Stomach (tissue), 9 donors: ENCODE results near the gene TCHP. TPM values are rescaled to one million over a fixed set of nuclear protein-coding genes. Genes with fewer than 3 reads are reported as not detected.
"Not testable (repeated sequence)": the region's sequence is repeated elsewhere in the genome, so short reads cannot be mapped to it uniquely, and the experiment has no call there.

Source experiments
- DNase-seq, 2 donors: peaks; one replicate each; pipeline versions ENCODE4 v3.0.0 to v3.0.0-alpha.2; 2013 to 2019
- H3K27ac ChIP-seq, 5 donors: fragments of 200-600 bp in 4 of 5; sonication (generic) in 4 of 5; one replicate each; pipeline ENCODE4 v1.5.1; 2013 to 2019; ENCODE audit warnings: mild to moderate bottlenecking in 1 of 5, moderate library complexity in 1 of 5
- H3K27me3 ChIP-seq, 3 donors: fragments of 200-600 bp; sonication (generic); one replicate each; pipeline ENCODE4 v1.5.1; 2017 to 2019; ENCODE audit warnings: mixed run types in 1 of 3
- H3K36me3 ChIP-seq, 4 donors: fragments of 200-600 bp; sonication (generic); 1 replicate in 3 of 4; 2 replicates in 1 of 4; pipeline ENCODE4 v1.5.1; 2016 to 2019
- H3K4me1 ChIP-seq, 4 donors: fragments of 200-600 bp; sonication (generic); one replicate each; pipeline ENCODE4 v1.5.1; 2016 to 2019
- H3K4me3 ChIP-seq, 4 donors: fragments of 200-600 bp; sonication (generic) in 3 of 4; one replicate each; pipeline ENCODE4 v1.5.1; 2016 to 2019; ENCODE audit warnings: mild to moderate bottlenecking in 1 of 4
- H3K9me3 ChIP-seq, 4 donors: fragments of 200-600 bp; sonication (generic); one replicate each; pipeline ENCODE4 v1.5.1; 2016 to 2019
- CTCF ChIP-seq, 7 experiments: fragments of 450-650 bp in 4 of 7; fragments of 200-600 bp in 3 of 7; sonication (generic) in 3 of 7; IDR thresholded peaks; one replicate each; pipeline ENCODE4 v1.5.1; 2016 to 2019; ENCODE audit warnings: antibody characterized with exemption in 7 of 7, control low read depth in 2 of 7, mild to moderate bottlenecking in 1 of 7
- EP300 ChIP-seq: sonication (generic); formaldehyde crosslinking; IDR thresholded peaks from one replicate; pipeline ENCODE4 v1.6.1; 2017; ENCODE audit warnings: antibody characterized with exemption
- POLR2A ChIP-seq, 4 donors: fragments of 450-650 bp; IDR thresholded peaks; one replicate each; pipeline ENCODE4 v1.6.1; 2016; ENCODE audit warnings: antibody characterized with exemption in 4 of 4, control low read depth in 2 of 4, mild to moderate bottlenecking in 1 of 4, moderate library complexity in 1 of 4
- POLR2AphosphoS5 ChIP-seq, 3 donors: sonication (generic); formaldehyde crosslinking; IDR thresholded peaks; one replicate each; pipeline ENCODE4 v1.6.1; 2016; ENCODE audit warnings: antibody characterized with exemption in 3 of 3
- WGBS, 5 donors: extraction: QIAGEN DNeasy Blood & Tissue Kit in 3 of 5; methylation state at CpG; one replicate each; pipeline versions ENCODE4 v1.1.5 to v1.1.7; 2013 to 2018; 5-methylcytosine and 5-hydroxymethylcytosine counted together
- intact Hi-C: fragments of 100-400 bp; cut with DNase I; formaldehyde crosslinking; loops from one replicate; pipeline ENCODE4 v1.15.1; 2023; ENCODE audit warnings: low total_unique reads
- polyA plus RNA-seq, 3 donors: library from polyadenylated mRNA; stranded (reverse); fragments of 200-250 nt; gene quantifications; one replicate each; pipeline ENCODE4 v1.2.3, GENCODE V29; 2013
- total RNA-seq, 5 donors: library from RNA; depleted of rRNA; stranded (reverse); fragments of >200 nt; gene quantifications; one replicate each; pipeline versions ENCODE4 v1.1.0 to v1.2.3, GENCODE V29; 2014 to 2016
- donor health status: healthy with polysubstance abuse.
- donor health status: Bipolar disorder and iron deficiency.
- donor health status: healthy.

The TCHP gene
- total and polyA plus RNA-seq, 8 donors: 7.9 to 45.5 (median 14.7) TPM

DNA sequence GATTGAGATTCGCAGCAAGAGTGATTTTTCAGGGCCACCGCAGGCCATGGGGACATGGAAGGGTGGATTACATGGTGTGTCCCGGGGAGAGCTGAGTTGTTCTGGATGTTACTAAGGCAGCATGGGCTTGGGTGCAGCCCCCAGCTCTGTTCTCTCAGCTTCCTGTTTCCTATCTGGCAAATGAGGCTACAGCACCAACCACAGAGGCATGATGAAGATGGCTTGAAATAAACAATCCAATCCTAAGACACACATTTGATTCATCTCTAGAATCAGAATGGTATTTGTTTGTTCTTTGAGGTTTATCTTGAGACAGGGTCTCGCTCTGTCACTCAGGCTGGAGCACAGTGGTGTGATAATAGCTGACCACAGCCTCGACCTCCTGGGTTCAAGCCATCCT is 41.3 kb upstream of the TCHP start:
- intact Hi-C loops: no loop called here
- H3K36me3 ChIP-seq: peaks cover 23 to 64% (median 62%) of the 10 kb centered on the region in 4 donors
- H3K4me1 ChIP-seq: peaks cover 4 to 6% (median 6%) of the 10 kb centered on the region in 4 donors
- no peak overlapping the region for H3K27ac ChIP-seq
- TF ChIP-seq EP300 (no peak), POLR2AphosphoS5 (IDR thresholded peaks at IDR 0.05) (no peak), CTCF (IDR thresholded peaks at IDR 0.05) (no peak), POLR2A (IDR thresholded peaks at IDR 0.05) (no peak)
- DNase-seq: no peak
- H3K27me3 ChIP-seq: no peaks in the 10 kb centered on the region
- 79 to 85% (median 82%) methylated on average over 5 of the region's 5 CpGs for WGBS, 5 donors
- H3K4me3 ChIP-seq: no peak overlapping the region
- no peaks in the 10 kb centered on the region for H3K9me3 ChIP-seq

DNA sequence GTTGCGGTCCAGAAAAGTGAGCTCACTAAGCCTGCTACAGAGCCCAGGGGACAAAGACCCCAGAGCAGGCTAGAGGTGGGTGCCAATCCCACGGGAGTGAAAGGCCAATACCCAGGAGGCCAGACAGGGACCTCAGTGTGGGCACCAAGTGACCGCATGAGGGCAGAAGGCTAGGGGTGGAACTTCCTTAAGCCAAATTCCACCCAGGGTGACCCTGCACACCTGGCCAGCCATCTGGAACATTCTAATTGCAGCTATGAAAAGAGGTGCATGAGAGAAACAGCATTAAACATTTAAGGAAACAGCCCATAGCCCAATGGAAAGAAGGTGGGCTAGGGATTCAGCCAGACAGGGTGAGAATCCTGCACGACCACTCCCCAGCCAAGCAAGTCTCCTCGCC is 39.1 kb upstream of the TCHP start:
- 93 to 97% (median 95%) methylated on average over 5 of the region's 5 CpGs for WGBS, 5 donors
- TF ChIP-seq CTCF (IDR thresholded peaks at IDR 0.05): no peak
- no peak for TF ChIP-seq POLR2A (IDR thresholded peaks at IDR 0.05)
- no peak for TF ChIP-seq EP300
- Histone ChIP-seq H3K4me1 (peaks cover 21 to 27% (median 24%) of the 10 kb centered on the region in 4 donors), H3K9me3 (no peaks in the 10 kb centered on the region), H3K36me3 (peaks cover 15 to 42% (median 40%) of the 10 kb centered on the region in 4 donors), H3K27me3 (no peaks in the 10 kb centered on the region), H3K4me3 (no peak overlapping the region), H3K27ac (no peak overlapping the region)
- intact Hi-C loops: no loop called here
- DNase-seq: no peak

DNA sequence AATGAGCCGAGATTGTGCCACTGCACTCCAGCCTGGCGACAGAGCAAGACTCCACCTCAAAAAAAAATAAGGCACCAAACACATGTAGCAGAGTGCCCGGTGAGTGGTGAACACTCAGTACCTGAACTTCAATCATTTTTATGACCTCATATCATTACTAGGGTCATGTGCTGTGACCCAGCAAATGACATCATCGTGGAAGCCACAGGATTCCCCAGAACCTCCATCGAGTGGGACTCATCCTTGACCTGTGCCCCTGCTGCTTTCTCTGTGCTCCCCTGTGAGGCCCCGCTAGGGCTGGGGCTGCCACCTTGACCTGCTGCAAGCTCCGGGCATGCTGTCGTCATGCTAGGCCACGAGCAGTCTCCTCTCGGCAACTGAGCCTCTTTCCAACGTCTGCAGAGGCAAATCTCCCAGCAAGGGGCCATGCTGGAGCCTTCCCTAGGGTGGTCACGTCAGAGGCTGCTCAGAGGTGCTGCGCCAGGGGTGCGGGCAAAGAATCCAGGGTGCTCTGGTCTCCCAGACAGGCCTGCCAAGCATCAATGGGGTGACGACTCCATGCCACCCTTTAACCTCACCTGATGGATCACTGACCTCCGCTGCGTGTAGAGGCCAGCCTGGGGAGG is 38.3 kb upstream of the TCHP start:
- no peak for DNase-seq
- TF ChIP-seq CTCF (IDR thresholded peaks at IDR 0.05) (no peak), POLR2AphosphoS5 (IDR thresholded peaks at IDR 0.05) (no peak), POLR2A (IDR thresholded peaks at IDR 0.05) (no peak), EP300 (no peak)
- Histone ChIP-seq H3K27ac (no peak overlapping the region), H3K27me3 (no peaks in the 10 kb centered on the region), H3K36me3 (peaks cover 12 to 33% (median 32%) of the 10 kb centered on the region in 4 donors), H3K4me3 (no peak overlapping the region), H3K9me3 (no peaks in the 10 kb centered on the region), H3K4me1 (peaks cover 21 to 27% (median 24%) of the 10 kb centered on the region in 4 donors)
- WGBS, 5 donors: 76 to 88% (median 82%) methylated on average over 13 to 17 of the region's 17 CpGs
- intact Hi-C loops: no loop called here

DNA sequence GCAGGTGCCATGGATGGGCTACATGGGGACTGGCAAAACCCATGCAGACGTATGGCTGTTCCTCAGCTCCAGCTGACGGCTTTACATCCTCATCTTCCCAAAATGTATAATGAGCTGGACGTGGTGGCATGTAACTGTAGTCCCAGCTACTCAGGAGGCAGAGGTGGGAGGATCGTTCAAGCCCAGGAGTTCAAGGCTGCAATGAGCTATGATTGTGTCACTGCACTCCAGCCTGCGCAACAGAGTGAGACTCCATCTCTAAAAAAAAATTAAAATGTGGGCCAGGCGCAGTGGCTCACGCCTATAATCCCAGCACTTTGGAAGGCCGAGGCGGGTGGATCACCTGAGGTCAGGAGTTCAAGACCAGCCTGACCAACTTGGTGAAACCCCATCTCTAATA is 37.6 kb upstream of the TCHP start:
- intact Hi-C loops, H3K4me3 ChIP-seq, H3K27ac ChIP-seq, H3K27me3 ChIP-seq, H3K9me3 ChIP-seq, DNase-seq: not testable (repeated sequence)
- H3K4me1 ChIP-seq: peaks cover 21 to 27% (median 24%) of the 10 kb centered on the region in 4 donors
- H3K36me3 ChIP-seq: peaks cover 5 to 26% (median 25%) of the 10 kb centered on the region in 4 donors
- WGBS, 5 donors: 90 to 96% (median 94%) methylated on average over 8 to 9 of the region's 9 CpGs
